ENCODE measurements around the gene AACS.

- TF ChIP-seq CTCF (optimal IDR thresholded peaks at IDR 0.05 in 1 of 3, IDR thresholded peaks at IDR 0.05 in 1 of 3, conservative IDR thresholded peaks at IDR 0.05 in 1 of 3; ENCODE audit: extremely low read depth in 1 of 3, insufficient read depth in 2 of 3, low read length in 3 of 3) (no peak), EZH2 (IDR thresholded peaks at IDR 0.05; ENCODE audit: low read length) (no peak)
Measured at GRCh38 chr12:125099409-125099782, 34.2 kb downstream of the AACS start.
